ENCODE data around the gene SH3RF3. TPM values are rescaled to one million over a fixed set of nuclear protein-coding genes. Genes with fewer than 3 reads are reported as not detected.

Gene SH3RF3
- total and polyA plus RNA-seq, 10 of the 15 experiments (the other 5 are each of a cell fraction or from before 2014, with no cell fraction given): 0.08 to 8.8 (median 2.3) TPM

DNA sequence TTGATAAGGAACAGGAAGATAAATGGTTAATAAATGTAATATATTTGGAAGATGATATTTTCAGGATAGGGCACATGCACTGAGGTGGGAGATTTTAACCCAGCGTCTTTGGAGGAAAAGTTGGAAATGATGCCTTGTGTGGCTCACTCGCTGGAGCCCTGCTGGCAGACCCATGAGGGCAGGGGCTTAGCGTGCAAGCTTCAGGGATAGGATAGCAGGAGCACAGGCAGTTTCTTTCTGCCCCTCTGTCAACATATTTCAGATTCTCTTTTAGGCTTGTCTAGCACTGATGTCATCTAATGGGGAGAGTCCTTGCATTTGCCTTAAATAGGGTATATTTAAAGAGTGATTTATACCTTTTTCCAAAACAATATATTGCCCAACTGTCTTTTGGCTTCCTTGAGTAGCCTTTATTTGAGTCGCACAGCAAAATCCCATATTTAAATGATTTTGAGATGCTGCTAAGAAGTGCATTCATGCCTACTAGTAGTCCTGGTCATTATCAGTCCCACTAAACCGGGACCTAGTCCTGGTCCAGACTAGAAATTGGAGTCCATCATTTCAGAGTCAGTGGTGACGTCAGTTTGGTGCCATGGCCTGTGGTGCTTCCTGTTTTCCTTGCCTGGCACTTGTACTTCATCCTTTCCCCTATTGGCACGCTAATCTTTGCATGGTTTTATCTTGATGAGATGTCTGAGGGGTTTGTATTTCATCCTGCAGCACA is 45.8 kb downstream of the SH3RF3 start (continued):
- TF ChIP-seq, protein P1, sequence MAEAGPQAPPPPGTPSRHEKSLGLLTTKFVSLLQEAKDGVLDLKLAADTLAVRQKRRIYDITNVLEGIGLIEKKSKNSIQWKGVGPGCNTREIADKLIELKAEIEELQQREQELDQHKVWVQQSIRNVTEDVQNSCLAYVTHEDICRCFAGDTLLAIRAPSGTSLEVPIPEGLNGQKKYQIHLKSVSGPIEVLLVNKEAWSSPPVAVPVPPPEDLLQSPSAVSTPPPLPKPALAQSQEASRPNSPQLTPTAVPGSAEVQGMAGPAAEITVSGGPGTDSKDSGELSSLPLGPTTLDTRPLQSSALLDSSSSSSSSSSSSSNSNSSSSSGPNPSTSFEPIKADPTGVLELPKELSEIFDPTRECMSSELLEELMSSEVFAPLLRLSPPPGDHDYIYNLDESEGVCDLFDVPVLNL (IDR thresholded peaks at IDR 0.05; ENCODE audit: low read depth, low read length): no peak
- TF ChIP-seq ZNF217 (IDR thresholded peaks at IDR 0.05): no peak
- no peak for TF ChIP-seq SPI1 (IDR thresholded peaks at IDR 0.05; ENCODE audit: borderline replicate concordance, insufficient read depth, low read depth, low read length)
- no peak for TF ChIP-seq ZSCAN29 (IDR thresholded peaks at IDR 0.05)

DNA sequence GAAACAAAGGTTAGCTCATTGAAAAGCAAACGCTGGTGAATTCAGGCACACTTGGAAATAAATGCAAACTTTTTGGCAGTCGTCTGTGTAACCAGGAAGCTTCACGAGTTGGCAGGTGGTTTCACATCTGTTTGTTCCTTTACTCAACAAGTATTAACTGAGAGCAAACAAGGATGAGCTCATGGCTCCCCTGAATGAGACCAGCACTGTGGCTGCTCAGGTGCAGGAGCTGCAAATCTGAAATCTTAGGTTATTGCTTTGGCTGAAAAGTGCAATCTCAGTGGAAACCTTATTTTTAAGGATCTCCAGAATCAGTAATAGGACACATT is 46.3 kb downstream of the SH3RF3 start:
- in situ Hi-C loops (cut with MboI) (no loop called here), intact Hi-C loops (cut with micrococcal nuclease; ENCODE audit: unreplicated experiment) (no loop called here)
- Histone ChIP-seq H3K4me2 (ENCODE audit: control insufficient read depth, insufficient read depth) (no peak overlapping the region), H3K9me3 (replicated peaks; ENCODE audit: control insufficient read depth, insufficient read depth, low read length) (no peaks in the 10 kb centered on the region; the same call in 2 of the 3 replicates), H3K27me3 (replicated peaks in 1 of 2; ENCODE audit: control insufficient read depth in 2 of 2, insufficient read depth in 2 of 2, low read length in 1 of 2) (no peaks in the 10 kb centered on the region; a peak in 1 of 4 replicates), H4K20me1 (ENCODE audit: control insufficient read depth, insufficient read depth) (no peaks in the 10 kb centered on the region), H3K36me3 (ENCODE audit: control insufficient read depth in 2 of 2, insufficient read depth in 2 of 2, low read length in 1 of 2) (no peaks in the 10 kb centered on the region), H3K27ac (ENCODE audit: control insufficient read depth, insufficient read depth) (no peak overlapping the region), H2AFZ (ENCODE audit: control insufficient read depth, low read depth, low read length) (no peak overlapping the region), H3K9ac (ENCODE audit: control insufficient read depth, insufficient read depth, low read length) (no peak overlapping the region), H3K79me2 (ENCODE audit: control insufficient read depth, insufficient read depth, low read length) (no peaks in the 10 kb centered on the region), H3K4me1 (ENCODE audit: control insufficient read depth, insufficient read depth, low read length) (no peaks in the 10 kb centered on the region), H3K4me3 (no peak overlapping the region)
- ChIA-PET RAD21 (ENCODE audit: unreplicated experiment) (no interaction called here), SMC1A (ENCODE audit: uncharacterized antibody, unreplicated experiment) (interaction anchor here (2.7 kb wide), 1 partner anchor 20 kb away, joined by 8 read pairs; no protein-coding TSS in a partner anchor), CTCF (interaction anchor here (1.2 kb wide), 1 partner anchor 9 kb away, joined by 3 read pairs; no protein-coding TSS in a partner anchor), POLR2A (no interaction called here)
- BruUV-seq (replicated peaks): no TSS peak
- WGBS (ENCODE audit: insufficient coverage, insufficient replicate concordance, low lambda C conversion rate, missing lambda C conversion rate): 7% methylated on average over 3 of the region's 3 CpGs
- no peak for ATAC-seq
- no peak for DNase-seq (ENCODE audit: low read depth, low spot score)
- no peak for FAIRE-seq
- TF ChIP-seq STAT1 (conservative IDR thresholded peaks at IDR 0.05) (no peak), STAT3 (IDR thresholded peaks at IDR 0.05; ENCODE audit: low read depth, low read length) (no peak), ZNF207 (IDR thresholded peaks at IDR 0.05; ENCODE audit: borderline replicate concordance) (no peak), GATAD2B (conservative IDR thresholded peaks at IDR 0.05; ENCODE audit: low read depth) (no peak), BACH1 (IDR thresholded peaks at IDR 0.05; ENCODE audit: borderline replicate concordance) (no peak), NR2C2 (IDR thresholded peaks at IDR 0.05; ENCODE audit: borderline replicate concordance, control insufficient read depth, insufficient read length, low read depth) (no peak), SMC3 (IDR thresholded peaks at IDR 0.05; ENCODE audit: borderline replicate concordance, low read length) (no peak), MTA2 (IDR thresholded peaks at IDR 0.05; ENCODE audit: low read depth) (no peak)
- TF ChIP-seq, protein P2, sequence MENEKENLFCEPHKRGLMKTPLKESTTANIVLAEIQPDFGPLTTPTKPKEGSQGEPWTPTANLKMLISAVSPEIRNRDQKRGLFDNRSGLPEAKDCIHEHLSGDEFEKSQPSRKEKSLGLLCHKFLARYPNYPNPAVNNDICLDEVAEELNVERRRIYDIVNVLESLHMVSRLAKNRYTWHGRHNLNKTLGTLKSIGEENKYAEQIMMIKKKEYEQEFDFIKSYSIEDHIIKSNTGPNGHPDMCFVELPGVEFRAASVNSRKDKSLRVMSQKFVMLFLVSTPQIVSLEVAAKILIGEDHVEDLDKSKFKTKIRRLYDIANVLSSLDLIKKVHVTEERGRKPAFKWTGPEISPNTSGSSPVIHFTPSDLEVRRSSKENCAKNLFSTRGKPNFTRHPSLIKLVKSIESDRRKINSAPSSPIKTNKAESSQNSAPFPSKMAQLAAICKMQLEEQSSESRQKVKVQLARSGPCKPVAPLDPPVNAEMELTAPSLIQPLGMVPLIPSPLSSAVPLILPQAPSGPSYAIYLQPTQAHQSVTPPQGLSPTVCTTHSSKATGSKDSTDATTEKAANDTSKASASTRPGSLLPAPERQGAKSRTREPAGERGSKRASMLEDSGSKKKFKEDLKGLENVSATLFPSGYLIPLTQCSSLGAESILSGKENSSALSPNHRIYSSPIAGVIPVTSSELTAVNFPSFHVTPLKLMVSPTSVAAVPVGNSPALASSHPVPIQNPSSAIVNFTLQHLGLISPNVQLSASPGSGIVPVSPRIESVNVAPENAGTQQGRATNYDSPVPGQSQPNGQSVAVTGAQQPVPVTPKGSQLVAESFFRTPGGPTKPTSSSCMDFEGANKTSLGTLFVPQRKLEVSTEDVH (IDR thresholded peaks at IDR 0.05; ENCODE audit: low read depth, partially characterized antibody): no peak
- TF ChIP-seq, protein P3, sequence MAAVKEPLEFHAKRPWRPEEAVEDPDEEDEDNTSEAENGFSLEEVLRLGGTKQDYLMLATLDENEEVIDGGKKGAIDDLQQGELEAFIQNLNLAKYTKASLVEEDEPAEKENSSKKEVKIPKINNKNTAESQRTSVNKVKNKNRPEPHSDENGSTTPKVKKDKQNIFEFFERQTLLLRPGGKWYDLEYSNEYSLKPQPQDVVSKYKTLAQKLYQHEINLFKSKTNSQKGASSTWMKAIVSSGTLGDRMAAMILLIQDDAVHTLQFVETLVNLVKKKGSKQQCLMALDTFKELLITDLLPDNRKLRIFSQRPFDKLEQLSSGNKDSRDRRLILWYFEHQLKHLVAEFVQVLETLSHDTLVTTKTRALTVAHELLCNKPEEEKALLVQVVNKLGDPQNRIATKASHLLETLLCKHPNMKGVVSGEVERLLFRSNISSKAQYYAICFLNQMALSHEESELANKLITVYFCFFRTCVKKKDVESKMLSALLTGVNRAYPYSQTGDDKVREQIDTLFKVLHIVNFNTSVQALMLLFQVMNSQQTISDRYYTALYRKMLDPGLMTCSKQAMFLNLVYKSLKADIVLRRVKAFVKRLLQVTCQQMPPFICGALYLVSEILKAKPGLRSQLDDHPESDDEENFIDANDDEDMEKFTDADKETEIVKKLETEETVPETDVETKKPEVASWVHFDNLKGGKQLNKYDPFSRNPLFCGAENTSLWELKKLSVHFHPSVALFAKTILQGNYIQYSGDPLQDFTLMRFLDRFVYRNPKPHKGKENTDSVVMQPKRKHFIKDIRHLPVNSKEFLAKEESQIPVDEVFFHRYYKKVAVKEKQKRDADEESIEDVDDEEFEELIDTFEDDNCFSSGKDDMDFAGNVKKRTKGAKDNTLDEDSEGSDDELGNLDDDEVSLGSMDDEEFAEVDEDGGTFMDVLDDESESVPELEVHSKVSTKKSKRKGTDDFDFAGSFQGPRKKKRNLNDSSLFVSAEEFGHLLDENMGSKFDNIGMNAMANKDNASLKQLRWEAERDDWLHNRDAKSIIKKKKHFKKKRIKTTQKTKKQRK (IDR thresholded peaks at IDR 0.05; ENCODE audit: low read depth, low read length): no peak
- TF ChIP-seq, protein P4, sequence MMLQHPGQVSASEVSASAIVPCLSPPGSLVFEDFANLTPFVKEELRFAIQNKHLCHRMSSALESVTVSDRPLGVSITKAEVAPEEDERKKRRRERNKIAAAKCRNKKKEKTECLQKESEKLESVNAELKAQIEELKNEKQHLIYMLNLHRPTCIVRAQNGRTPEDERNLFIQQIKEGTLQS (IDR thresholded peaks at IDR 0.05; ENCODE audit: borderline replicate concordance, extremely low read depth, low read depth, low read length): no peak

All from GM12878 (cell line).